OCI-LY7 (cell line): ENCODE data around the gene POU2AF1.

Experiments used
- CTCF ChIP-seq: fragments of 200-600 bp; sonication (generic); conservative IDR thresholded peaks from 2 replicates; pipeline ENCODE4 v1.5.1; 2014; ENCODE audit warnings: mild to moderate bottlenecking, antibody characterized with exemption, low read length, moderate library complexity, mixed read lengths
- EZH2phosphoT487 ChIP-seq: fragments of 200-600 bp; sonication (generic); IDR thresholded peaks from 2 replicates; pipeline ENCODE4 v1.6.1; 2018; ENCODE audit warnings: low read depth, borderline replicate concordance, mild to moderate bottlenecking, mixed run types, antibody characterized with exemption, low read length, moderate library complexity, mixed read lengths

GRCh38 chr11:111360150-111361043, 18.7 kb downstream of the POU2AF1 start:
- TF ChIP-seq CTCF: no peak
- no peak for TF ChIP-seq EZH2phosphoT487
